Stimulated activated CD4-positive, alpha-beta T cell treated with anti-CD3 and anti-CD28 coated beads, Interleukin-12 subunit alpha, Interleukin-12 subunit beta, amount 100 ng/mL, for 48 hours (primary cell): ENCODE data around the gene EIF4A3.

Experiments
- DNase-seq, 3 donors: peaks; one replicate each; pipeline ENCODE4 v3.0.0-alpha.2; 2020; ENCODE audit warnings: low read depth in 2 of 3, low spot score in 1 of 3

EIF4A3 gene

DNA sequence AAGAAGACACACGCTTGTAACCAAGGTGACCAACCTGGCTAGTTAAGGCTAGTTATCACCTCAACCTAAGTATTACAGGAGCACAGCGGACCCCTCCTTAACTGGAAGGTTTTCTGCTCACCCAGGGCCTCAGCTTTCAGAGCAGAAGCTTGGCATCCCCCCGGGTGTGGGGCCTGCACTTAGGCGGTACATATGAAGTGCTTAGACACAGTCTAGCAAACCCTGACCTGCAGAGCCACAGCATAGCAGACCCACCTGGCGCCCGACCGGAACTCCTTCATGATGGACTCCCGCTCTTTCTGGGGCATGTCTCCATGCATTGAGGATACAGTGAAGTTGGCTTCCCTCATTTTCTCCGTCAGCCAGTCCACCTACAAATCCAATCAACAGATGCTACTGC, 9.8 kb downstream of the EIF4A3 start:
- no peak for DNase-seq

DNA sequence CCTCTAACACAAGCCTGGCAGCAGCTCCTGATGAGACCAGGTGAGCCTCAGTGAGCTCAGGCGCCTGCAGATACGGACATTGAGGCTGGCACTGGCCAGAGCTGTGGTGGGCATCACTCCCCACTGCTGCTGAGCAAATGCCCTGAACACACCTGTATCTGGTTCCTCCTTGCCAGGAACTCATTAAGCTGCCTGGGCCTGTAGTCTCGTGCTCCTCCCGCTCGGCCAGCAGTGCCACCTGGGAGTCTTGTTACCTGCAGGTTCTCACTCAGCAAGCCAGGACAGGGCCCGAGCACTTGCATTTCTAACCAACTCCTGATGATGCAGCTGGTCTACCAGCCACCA, 13.3 kb downstream of the EIF4A3 start:
- DNase-seq = no peak

DNA sequence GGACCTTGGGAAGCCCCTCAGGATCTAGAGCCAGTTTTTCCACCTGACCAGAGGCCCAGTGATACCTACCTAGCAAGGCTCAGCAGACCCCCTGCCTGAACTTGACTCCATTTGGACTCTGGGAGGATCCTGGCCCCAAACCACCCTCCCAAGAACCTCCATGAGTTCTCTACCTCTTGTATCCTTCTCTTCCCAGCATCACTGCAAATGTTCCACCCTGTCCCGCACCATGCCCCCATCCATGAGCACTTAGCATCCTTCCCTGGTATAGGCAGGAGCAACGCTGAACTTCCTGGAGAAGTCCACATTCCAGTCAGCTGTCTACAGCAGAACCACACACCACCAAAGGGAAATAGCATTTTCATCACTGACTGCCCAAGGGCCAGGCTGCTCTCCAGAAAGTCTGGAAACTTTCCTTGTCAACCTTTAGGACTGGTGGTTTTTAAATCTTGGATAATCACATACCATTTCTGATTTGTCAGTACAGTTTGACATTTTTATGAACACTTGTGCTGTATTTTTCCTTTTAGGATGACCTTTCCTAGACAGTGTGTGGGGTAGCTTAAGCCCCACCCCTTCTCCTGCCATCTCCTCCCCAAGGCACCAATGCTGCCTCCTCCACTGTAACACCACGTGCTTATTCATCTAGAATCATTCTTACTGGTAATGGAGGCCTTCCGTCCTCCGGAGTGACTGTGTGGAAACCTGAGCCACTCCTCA, 13.9 kb downstream of the EIF4A3 start:
- DNase-seq = no peak

DNA sequence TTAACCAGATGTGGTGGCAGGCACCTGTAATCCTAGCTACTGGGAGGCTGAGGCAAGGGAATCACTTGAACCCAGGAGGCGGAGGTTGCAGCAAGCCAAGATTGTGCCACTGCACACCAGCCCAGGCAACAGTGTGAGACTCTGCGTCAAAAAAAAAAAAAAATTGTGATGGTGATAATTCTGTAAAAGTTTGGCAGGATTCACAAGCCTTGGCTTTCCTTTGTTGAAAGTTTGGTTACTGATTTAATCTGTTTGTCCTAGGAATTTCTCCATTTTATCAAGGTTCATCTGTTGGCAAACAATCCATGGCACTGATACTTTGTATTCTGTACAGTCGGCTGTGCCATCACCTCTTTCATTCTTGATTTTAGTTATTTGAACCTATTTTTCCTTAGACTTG, 15.9 kb downstream of the EIF4A3 start:
- no peak for DNase-seq

DNA sequence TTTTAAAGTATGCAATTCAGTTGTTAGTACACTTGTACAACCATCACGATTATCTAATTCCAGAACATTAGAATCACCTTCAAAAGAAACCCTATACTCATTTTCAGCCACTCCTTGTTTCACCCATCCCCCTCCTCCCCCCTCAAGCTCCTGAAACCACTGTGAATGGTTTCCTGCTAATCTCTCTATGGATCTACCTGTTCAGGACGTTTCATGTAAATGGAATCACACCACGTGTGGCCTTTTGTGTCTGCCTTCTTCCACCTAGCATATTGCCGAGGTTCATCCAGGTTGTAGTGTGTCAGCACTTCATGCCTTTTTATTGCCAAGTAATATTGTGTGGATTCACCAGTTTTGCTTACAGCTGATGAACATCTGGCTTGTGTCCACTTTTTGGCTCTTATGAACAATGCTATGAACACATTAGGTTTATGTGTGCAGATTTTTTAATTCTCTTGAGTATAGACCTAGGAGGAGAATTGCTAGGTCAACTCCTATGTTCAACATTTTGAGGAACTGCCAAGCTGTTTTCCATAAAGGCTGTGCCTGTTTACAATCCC, 17.8 kb downstream of the EIF4A3 start:
- no peak for DNase-seq

DNA sequence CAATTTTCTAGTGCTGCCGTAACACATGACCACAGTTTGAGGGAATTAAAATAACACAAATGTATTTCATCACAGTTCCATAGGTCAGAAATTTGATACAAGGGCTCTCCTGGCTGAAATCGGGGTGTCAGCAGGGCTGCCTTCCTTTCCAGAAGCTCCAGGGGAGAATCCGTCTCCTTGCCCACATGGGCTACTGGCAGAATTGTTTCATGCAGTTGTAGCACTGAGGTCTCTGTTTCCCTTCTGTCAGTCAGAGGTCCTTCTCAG, 20.5 kb downstream of the EIF4A3 start:
- no peak for DNase-seq

DNA sequence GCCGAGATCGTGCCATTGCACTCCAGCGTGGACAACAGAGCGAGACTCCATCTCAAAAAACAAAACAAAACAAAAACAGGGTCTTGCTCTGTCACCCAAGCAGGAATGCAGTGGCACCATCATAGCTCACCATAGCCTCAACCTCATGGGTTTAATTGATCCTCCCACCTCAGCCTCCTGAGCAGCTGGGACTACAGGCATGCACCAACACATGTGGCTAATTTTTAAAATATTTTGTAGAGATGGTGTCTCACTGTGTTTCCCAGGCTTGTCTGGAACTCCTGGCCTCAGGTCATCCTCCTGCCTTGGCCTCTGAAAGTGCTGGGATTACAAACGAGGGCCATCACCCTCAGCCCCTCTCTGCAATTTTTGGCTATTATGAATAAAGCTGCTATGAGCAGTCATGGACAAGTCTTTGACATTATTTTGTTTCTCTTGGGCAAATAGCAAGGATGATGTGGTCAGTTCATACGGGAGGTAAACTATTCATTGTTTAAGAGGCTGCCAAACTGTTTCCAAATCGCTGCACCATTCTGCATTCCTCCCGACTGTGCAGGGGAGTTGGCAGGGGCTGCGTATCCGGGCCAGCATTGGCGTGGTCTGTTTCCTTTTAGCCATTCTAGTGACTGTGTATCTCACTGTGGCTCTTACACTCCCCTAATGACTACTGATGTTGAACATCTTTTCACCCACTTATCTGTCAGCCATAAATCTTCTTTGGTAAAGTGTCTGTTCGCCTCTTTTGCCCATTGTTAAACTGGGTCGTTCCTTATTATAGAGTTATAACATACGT, 21.1 kb downstream of the EIF4A3 start:
- DNase-seq = no peak

DNA sequence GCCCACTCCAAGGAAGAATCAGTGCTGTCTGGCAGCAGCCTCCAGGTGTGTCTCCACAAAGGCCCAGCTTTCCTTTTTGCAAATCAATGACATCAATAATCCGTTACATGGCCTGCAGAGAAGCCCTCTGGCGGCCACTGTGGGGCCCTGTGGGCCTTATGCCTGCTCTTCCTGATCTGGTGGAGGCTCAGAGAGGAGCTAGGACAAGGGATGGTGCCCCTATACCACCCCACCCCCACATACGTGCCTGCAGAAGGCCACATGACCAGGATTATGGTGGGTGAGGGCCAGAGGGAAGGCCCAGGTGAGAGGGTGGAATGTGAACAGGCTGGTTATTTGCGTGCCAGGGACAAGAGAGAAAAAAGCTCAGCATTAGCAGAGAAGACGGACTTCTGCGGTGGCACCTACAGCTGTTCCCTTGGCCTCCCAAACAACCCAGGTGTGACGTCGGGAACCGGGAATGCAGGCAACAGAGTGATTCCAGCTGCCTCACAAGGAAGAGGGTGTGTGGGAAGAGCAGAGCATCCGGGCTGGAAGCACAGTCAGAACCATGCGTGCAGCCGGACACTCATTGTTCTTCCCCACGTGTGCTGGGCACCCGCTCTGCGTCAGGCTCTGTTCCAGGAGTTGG, 22.5 kb downstream of the EIF4A3 start:
- no peak for DNase-seq

DNA sequence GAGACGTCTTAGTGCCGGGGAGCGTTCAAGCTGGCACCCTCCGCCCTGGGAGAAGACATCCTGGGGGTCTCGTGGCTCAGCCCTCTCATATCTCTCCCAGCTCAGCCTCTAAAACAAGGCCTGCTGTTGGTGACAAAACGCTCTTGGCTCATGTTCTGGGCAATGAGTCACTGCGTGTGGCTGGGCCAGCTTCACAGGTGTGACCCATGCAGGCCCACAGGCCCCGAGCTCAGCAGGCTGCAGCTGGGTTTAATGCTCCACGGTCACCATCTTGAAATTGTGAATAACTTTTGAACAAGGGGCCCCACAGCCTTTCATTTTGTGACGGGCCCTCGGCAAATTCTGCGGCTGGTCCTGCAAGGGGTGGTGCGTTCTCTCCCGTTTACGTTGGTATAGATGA, 23.1 kb downstream of the EIF4A3 start:
- no peak for DNase-seq

DNA sequence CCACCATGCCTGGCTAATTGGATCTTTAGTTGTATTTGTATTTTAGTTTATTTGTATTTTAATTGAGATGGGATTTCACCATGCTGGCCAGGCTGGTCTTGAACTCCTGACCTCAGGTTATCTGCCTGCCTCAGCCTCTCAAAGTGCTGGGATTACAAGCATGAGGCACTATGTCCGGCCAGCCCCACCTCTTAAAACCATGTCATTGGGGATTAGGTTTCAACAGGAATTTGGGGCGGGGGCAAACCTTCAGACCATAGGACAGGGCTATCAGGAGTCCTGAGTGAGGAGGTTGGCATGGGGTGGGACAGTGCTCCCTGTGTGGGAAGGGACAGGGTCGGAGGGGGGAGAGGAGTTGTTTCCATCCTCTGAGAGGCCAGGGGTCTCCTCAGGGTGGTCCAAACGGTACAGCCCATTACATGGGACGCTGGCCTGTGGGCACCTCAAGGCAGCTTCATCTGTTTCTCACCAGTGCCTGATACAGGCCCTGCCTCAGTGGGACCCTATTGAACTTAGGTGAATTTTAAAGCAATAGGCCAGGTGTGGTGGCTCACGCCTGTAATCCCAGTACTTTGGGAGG, 23.9 kb downstream of the EIF4A3 start:
- DNase-seq = no peak

DNA sequence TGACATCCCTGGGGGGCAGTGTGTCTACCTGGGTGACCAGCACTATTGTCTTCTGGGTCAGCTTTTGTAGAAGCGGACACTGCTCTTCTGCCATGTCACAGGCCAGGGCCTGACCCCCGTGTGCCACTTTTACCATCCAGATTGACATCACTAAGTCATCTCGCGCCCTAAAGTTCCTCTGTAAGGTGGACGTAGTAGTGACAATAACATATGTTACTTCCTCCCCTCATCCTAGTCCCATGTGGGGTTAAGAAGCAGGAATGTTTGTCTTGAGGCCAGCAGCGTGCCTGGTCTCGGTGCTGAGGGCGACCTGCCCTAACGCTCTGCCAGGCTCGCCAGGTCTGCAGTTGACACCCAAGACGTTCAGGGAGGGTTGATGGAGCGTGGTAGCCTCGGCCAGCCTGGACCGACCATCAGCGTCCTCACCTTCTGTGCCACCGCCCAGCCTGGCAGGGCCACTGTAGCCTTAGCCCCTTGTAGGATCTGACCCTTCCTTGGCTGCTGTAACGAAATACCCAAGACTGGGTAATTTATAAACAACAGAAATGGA, 24.8 kb downstream of the EIF4A3 start:
- DNase-seq = no peak

DNA sequence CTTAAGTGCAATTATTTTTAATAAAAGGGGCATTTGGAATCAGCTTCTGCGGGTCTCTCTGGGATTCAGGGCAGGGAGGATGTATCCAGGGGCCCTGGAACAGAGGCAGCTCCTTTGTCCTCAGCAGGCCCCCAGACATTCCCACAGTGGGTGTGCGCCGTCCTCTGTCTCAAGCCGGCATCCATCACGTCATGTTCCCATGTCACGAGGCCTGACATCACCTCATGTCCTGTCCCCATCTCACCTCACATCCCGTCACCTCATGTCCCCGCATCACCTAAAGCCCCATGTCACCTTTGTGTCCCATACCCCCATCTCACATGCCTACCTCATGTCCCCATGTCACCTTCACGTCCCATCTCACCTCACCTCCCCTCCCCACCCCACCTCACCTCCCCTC, 27.1 kb downstream of the EIF4A3 start:
- no peak for DNase-seq

DNA sequence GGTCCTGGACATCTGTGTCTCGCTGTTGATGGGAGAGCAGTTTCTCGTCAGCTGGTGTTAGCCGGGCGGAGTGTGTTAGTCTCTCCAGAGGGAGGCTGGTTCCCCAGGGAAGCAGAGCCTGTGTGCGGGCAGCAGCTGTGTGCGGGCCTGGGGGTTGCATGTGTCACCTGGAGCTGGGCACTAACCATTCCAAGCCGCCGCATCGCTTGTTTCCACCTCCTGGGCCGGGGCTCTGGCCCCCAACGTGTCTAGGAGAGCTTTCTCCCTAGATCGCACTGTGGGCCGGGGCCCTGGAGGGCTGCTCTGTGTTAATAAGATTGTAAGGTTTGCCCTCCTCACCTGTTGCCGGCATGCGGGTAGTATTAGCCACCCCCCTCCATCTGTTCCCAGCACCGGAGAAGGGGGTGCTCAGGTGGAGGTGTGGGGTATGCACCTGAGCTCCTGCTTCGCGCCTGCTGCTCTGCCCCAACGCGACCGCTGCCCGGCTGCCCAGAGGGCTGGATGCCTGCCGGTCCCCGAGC, 27.6 kb downstream of the EIF4A3 start:
- DNase-seq = no peak

DNA sequence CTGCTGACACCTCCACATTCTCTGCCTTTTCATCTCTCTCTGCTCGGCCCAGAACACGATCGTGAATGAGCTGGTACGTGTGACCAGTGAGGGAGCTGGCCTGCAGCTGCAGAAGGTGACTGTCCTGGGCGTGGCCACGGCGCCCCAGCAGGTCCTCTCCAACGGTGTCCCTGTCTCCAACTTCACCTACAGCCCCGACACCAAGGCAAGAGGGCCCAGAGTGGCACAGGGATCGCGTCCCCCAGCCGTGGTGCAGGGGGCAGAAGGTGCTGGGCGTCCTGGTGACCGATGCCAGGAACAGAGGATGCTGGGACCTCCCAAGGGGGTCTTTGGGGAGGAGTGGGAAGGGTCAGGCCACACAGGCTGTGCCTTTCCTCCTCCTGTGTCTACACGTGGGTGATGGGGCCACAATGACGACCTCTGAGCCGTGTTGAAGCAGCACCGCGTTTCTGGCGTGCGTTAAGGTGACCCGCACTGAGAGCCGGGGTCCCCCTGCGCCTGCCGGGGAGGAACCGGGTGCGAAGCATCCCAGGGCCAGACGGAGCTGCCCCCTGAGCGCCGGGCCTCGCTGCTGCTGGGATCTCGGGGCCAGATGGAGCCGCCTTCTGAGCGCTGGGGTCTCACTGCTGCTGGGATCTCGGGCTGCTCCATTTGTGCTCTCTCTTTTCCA, 28.2 kb downstream of the EIF4A3 start:
- DNase-seq = no peak

DNA sequence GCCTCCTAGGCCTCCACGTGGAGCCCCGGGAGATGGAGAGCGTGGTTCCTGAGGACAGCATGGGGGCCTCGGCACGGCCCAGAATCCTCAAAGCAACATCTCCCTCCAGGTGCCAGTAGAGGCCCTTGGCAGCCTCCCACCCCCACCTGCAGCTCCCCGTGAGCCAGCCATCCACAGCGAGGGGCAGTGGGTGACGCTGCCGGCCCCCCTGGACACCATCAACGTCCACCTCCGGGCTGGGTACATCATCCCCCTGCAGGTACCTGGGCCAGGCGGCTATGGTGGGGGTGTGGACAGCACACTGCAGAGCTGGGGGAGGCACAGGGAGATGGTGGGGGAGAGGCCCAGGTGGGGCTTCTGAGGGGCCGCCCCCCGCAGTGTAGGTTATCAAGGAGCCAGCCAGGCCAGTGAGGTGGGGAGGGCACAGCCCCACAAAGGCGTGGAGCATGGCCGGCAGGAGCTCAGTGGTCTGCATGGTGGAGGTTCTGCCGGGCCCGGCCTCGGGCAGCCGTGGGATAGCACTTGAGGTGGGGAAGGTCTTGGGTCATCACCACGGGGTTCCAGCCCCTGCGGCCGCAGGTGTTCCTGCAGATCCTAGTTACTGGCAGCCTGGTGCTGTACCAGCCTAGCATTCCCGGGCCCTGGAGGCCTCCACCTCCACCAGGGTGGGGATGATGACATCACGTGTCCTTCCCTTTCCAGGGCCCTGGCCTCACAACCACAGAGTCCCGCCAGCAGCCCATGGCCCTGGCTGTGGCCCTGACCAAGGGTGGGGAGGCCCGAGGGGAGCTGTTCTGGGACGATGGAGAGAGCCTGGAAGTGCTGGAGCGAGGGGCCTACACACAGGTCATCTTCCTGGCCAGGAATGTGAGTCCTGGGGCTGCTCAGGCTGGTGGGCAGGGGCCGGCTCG, 29.2 kb downstream of the EIF4A3 start:
- no peak for DNase-seq

DNA sequence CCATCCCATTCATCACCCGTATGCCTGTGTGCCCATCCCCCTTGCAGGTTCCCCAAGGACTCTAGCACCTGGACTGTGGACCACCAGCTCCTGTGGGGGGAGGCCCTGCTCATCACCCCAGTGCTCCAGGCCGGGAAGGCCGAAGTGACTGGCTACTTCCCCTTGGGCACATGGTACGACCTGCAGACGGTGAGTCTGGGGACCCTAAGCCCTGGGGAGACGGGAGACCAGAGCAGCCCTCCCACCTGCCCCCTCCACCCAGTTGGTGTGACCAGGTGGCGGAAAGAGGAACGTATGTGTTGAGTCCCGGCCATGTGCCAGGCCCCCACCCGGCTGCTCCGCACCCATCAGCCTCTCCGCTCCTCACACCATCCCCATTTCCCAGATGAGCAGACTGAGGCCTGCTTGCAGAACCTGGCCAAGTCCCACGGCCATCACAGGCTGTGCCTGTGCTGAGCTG, 30.0 kb downstream of the EIF4A3 start:
- DNase-seq = no peak

DNA sequence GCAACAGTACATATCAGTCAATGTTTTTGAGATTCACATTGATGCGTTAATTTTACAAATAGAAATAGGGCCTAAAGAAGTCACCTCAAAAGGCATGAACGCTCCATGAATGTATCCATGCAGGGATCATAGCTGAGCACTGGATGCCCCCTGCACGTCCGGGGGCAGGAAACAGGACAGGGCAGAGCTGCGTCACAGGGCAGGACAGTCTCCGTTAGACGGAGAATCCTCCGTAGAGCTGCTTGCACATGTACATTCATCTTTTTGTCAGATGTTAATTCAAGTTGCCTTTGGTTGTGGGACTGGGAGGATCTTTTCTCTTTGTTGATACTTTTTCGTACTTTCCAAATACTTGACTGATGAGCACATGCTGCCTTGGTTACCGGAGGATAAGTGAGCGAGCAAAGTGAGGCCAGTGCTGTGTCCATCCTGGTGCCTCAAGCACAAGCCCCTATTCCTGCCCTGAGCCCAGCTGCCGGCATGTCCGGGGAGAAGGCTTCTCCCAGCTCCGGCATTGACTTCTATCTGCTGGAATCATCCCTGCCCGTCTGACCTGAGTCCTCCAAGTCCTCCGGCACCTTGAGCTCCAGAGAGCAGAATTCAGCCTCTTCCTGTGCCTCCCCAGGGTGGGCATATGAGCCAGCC, 30.5 kb downstream of the EIF4A3 start:
- DNase-seq = no peak

DNA sequence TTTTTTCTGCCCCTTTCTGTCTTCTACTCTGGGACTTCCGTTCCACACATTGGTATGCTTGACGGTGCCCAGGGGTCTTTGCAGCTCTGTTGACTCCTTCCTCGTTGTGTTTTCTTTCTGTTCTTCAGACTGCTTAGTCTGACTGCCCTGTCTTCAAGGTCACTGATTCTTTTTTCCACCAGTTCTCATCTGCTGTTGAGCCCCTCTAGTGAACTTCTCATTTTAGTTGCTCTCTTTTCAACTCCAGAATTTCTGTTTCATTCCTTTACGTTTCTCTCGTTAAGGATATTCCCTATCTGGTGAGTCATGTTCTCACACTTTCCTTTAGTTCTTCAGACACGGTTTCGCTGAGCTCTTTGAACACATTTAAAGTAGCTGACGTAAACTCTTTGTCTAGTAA, 31.8 kb downstream of the EIF4A3 start:
- no peak for DNase-seq

DNA sequence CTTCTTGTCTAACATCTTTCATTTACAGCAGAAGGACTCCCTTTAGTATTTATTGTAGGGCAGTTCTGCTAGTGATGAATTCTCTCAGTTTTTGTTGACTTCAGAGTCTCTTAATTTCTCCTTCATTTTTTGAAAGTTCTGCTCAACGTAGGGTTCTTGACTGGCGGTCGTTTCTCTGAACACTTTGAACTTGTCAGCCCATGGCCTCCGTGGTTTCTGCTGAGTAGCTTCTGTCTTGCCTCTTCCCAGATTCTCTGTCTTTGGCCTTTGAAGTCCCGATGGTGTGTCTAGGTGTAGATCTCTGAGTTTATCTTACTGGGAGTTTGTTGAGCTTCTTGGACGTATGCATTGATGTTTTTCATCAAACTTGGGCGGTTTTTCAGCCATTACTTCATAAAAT, 32.2 kb downstream of the EIF4A3 start:
- no peak for DNase-seq
